ENCODE results near the gene CATSPER3. TPM values are rescaled to one million over a fixed set of nuclear protein-coding genes. Genes with fewer than 3 reads are reported as not detected.

CATSPER3 gene
- polyA plus RNA-seq, 4 donors = 1.1 to 2.0 (median 1.5) TPM

DNA sequence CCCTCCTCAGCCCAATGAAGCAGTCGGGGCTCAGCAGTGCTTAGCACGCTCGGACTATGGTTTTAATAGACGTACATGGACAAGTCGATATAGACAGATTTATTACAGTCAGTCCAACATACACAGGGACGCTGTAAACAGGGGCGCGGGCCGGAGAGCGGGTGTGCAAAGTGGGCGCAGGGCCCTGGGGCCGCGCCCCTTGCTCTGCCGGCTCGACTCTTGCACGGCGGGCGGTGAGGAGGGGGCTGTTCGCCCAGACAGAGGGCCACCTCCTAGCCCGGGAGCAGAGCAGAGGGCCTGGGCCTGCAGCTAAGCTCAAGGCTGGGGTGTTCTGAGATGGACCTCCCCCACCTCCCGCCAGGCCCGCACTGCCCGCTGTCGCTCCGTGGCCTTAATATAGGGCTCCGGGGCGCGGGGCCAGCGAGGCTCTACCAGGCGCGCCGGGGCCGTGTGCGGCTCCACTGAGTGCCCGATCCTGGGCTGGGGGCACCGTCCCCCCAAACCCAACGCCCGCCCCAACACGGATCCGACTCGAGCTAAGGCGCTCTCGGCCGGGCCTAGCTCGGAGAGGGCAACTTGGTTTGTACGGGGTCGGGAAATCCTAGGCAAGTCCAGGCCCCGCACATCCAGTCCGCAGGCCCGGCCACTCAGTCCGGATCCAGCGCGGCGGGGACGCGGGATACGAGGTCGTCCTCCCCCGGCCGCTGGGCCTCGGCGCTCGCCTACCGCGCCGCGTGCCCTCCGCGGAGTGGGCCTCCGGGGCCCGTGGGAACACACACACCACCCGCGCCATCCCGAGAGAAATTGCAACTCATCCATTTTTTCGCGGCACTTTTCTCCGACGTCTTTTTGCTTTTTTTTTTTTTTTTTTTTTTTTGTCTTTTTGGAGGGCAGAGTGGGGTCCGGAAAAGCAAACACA, 60.2 kb downstream of the CATSPER3 start:
- DNase-seq (ENCODE audit: low read depth in 4 of 4, low spot score in 2 of 4) = no peak

DNA sequence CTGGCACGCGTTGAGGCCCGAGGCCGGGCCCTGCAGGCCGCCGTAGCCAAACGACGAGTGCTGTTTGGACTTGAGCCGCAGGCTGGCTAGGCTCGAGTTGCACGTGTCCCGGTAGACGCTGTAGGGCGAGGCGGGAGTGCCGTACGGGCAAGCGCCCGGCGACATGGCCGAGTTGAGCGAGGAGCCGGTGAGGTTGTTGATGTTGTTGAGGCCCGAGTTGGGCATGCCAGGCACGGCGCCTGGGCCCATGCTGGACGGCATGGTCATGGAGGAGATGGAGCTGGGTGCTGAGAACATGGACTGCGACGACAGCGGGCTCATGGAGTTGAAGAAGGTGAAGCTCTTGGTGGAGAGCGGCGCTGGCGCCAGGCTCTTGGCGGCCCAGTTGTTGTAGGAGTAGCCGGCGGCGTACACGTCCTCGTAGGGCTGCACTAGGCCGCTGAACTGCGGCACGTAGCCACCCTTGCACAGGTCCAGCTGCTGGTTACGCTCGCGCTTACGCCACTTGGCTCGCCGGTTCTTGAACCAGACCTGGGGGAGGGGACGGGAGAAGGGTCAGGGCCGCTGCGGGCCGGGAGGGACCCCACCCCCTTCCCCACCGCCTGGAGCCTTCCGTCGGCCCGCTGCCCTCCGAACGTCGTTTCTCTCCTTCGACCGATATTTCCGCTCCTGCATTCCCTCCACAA, 61.2 kb downstream of the CATSPER3 start:
- no peak for DNase-seq (ENCODE audit: low read depth in 4 of 4, low spot score in 2 of 4)

DNA sequence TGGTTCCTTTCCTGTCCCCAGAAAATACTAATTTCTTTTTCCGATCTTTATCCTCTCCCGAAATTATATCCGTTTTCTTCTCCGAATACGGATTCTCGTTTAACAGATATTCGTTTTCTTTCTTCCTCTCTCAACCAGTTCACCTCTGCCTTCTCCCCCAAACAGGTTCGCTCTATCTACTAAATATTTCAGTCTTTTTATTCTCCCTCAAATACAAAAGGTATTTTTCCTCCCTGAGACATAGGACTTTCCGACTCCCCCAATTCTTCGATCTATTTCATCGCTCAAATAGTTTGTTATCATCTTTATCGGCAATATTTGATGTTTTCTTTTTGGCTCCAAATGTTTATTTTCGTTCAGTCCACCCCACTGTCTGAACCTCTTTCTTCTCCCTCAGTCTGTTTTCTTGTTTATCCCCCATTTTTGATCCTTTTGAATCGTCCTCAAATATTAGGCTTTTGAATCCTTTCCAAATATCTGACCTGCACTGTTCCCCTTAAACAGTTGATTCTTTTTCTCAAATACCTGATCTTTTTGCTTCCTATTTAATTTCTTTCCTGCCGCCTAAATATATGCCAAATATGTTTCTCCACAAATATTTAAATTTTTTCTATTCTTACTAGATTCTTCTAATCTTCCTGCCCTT, 61.9 kb downstream of the CATSPER3 start:
- DNase-seq (ENCODE audit: low read depth in 4 of 4, low spot score in 2 of 4) = no peak

DNA sequence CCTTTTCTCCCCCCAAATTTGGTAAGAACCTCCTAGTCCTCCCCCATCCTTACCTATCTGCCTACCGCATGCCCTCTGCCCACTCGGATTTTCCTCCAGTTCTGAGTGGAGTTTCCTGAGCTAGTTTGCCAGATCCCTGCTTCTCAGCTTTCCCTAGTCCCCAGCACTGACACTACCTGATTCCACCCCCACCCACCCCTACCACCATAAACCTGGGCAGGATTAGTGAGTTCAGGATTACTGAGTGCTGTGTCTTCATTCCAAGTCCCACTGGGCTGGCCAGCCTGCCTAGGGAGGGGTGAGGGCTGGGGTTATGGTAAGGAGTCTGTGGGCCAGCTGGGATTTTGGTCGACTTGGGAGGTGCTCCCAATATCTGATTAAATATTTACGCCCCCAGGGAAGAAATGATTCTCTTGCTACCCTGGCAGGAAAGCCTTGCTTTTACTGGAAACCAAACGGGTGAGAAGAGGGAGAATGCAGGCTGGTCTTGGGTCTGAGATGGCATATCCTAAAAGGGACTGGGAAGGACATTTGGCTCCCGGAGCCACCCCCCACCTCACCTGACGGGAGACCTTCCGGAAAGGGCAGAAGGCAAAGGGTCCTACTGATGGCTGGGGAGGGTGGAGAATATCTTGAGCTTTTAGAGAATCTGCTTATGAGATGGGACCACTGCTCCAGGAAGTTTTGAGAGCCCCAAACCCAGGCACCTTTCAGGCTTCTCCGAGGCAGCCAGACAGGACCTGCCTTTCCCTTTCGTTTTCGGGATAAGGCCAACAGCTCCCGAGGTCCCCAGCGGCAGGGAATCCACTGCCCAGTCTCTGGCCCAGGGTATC, 62.6 kb downstream of the CATSPER3 start:
- DNase-seq (ENCODE audit: low read depth in 4 of 4, low spot score in 2 of 4) = no peak

DNA sequence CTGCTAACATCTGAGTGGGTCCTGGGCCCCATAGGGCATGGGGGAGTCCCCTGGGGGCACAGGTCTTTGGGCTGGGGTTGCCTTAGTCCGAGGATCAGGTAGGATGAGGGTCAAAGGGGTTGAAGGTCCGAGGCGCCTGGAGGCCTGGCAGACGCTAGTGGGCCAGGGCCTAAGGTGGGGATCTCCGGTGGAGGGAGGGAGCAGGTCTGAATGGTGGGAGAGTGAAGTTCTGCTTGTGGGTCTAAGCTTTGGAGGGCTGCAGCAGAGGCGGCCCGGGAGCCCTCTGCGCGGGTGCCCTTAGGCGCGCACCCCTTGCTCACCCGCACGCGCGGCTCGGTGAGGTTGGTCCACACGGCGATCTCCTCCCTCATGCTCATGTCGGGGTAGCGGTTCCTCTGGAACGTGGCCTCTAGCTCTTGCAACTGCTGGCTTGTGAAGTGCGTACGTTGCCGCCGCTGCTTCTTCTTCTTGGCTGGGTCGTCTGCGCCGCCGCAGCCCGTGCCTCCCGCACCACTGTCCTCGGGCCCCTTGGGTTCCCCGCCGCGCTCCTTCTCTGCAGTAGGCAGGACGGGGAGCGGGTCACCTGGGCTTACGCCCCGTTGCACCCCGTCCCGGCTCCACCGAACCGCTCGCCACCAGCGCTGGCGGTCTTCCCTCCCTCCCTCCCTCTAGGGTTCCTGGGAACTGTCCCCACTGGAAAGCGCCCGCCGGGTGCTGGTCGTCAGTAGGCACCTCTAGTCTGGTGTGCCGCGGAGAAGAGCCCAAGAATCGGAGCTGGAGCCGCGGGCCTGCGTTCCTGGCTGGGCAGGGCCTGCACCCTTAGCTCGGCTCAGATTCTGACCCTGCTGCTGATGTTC, 63.5 kb downstream of the CATSPER3 start:
- DNase-seq (ENCODE audit: low read depth in 4 of 4, low spot score in 2 of 4) = no peak

DNA sequence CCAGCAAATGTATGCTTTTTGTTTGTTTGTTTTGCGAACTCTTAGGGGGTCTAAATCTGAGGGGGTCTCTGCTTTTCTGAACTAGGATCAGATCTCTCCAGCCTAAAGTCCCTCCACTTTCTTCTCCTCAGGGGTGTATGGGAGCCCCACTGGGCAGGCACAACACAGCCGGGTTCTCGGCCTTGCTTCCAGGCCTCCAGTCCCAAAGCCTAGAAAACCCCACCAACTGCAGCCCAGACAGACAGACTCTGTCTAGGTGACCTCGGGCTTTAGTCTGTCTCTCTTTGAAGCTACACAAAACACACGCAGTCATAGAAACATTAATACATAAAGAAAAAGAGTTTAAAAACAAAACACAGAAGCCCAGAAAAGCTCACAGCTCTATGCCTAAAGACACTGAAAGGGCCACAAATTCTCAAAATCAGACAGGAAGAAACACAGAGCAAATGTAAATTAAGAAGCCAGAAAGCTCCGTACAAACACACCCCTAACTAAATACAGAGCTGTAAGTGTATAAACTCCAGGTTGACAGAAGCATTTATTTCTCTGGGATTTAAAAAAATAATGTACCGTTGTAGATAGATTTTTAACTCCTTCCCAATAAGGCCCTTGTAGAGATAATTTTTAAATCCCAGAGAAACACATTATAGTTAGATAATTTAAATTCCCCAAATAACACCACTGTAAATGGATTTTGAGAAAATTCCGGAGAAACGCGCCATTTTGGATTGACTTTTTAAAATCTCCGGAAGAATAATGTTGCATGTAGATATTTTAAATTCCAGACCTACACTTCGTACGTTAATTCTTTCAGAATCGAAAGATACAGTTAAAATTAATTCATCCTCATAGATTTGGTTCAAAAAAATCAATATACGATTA, 64.3 kb downstream of the CATSPER3 start:
- no peak for DNase-seq (ENCODE audit: low read depth in 4 of 4, low spot score in 2 of 4)

DNA sequence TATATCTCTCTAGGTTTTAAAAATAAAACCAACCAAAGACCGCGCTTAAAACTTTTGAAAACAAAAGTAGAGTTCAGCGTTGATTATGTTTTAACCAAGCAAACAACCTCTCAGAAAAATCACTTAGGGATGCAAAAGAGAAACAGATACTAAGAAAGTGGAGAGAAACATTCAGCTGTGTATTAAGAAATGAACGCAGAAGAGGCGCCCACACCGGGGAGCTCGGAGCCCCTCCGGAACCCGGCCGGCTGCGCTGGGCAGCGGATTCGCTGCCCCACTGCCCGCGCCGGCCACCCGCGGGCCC, 64.9 kb downstream of the CATSPER3 start:
- no peak for DNase-seq (ENCODE audit: low read depth in 4 of 4, low spot score in 2 of 4)

DNA sequence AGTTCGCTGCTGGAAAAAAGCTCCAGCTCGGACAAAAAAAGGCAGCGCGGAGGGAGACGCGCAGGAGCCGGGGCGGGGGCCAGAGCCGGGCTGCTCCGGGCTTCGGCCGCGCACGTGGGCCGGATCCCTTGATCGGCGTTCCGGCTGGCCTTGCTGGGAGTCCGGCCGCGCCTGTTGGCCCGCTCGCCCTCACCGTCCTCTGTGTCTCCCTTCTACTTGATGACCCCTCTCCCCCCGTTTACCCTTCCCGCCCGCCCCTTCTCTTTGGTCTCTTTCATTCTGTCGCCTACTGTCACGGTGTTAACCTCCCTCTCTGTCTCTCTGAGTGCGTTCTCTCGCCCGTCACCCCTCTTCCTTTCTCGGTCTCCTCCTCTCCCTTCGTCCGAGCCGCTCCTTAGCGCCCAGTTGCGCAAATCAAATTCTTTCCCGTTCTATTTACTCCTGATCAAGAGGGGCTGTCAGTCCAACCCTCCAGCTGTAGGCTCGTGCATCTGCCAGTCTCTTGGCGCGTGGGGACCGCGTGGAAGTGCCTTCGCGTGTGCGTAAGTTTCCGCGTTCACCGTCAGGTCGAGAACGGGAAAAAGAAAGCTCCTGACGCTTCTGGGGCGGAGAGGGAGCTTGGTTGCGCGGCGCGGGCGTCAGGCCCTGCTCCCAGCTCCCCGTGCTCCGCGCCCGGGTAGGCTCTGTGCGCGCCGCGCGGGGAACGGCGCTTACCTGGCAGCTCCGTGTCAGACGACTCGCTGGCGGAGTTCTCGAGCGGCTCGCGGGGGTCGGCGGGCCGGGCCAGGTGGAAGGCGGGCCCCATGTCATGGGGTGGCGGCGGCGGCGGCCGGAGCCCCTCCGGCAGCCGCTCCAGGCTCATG, 65.5 kb downstream of the CATSPER3 start:
- DNase-seq (ENCODE audit: low read depth in 4 of 4, low spot score in 2 of 4) = no peak

DNA sequence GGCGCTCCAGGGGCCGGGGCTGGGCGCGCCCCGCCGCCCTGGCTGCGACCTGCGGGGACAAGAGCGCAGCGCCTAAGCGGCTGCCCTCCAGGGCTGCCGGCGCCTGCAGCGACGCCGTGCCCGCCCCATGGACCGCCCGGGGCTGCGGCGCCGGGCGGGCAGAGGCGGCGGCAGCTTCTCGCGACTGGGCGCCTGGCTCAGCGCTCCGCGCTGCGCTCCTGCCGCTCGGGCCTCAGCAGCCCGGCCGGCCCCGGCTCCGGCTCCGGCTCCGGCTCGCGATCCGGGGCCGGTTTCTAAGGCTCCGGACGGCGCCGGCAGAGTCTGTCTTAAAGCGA, 66.2 kb downstream of the CATSPER3 start, which contains the start of gene PITX1:
PITX1 (minus strand) TSS at position 328 of the 335 bp plus-strand sequence. CDS start 347 bp downstream, outside the sequence.
- DNase-seq (ENCODE audit: low read depth in 4 of 4, low spot score in 2 of 4) = no peak

DNA sequence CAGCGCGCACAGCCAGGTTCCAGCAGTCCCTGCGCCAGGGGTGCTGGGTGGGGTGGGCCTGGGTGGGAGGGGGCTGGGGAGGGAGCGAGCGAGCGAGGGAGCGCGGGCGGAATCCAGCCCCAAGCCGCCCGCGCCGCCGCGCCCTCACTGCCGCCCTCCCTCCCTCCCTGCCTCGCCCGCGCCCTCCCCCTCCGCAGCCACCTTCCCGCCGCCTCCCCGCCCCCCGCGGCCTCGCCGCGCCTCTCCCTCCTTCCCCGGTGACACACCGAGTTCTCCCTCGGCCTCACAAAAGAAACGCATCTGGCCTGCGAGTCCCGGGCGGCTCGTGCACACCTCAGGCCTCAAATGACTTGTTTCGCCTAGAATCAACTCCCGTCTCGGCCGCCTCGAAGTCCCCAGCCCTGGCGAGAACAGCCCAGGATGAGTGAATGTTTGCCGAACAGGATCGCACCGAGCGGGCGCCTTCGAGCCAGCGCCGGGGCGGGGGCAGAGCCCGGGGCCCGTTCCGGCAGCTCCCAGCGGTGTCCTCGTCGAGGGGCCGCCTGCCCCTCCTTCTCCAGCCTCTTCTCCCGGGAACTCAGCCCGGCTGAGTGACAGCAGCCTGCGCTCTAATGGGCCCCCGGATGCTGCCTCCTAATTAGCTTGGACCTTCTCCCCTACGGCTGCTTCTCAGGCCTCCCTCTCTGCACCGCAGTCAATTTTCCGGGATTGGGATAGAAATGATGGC, 66.7 kb downstream of the CATSPER3 start:
- DNase-seq (ENCODE audit: low read depth in 4 of 4, low spot score in 2 of 4) = no peak

DNA sequence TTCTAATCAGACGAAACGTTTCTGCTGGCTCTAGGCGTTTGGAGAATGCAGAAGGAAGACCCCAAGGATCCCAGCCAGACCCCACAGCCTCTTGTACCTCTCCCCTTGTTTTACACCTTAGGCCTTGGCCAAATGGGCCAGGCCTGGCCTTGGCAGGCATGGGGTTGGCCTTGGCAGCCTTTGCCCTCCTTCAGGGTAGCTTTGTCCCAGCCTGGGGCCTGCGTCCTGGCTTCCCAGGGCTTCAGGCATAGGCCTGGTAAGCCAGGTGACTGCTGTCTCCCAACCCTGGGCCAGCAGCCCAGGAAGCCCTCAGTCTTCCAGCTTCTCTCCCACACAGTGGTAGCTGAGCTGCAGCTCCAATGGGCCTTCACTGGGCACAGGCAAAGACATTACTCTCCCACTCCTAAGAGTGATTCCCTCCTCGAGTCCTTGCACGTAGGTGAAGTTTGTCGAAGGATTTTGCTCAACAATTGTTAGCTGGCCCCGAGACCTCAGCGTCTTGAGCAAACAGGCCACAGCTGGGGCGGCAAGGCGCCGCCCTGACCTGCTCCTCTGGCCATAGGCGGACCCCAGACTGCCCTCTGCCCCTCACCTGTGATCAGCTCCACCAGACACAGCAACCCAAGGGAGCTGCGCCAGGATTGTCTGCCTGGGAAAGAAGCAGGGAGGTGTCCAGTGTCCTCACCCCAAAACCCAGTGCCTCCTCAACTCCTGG, 67.4 kb downstream of the CATSPER3 start:
- no peak for DNase-seq (ENCODE audit: low read depth in 4 of 4, low spot score in 2 of 4)

DNA sequence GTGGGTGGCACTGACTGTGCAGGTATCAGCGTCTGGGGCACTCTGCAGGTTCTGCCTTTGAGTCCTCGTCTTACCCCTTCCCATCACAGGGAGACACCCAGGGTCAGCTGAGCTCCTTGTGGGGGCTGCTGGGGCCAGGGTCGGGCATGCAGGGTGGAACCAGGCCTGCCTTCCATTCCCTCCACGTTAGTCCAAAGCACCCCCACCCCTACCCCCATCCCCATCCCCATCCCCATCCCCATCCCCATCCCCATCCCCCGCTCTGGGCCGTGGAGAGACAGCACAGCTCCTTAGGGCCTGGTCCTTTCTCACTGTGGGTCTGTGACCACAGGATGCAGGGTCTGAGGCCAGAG, 67.9 kb downstream of the CATSPER3 start:
- no peak for DNase-seq (ENCODE audit: low read depth in 4 of 4, low spot score in 2 of 4)

DNA sequence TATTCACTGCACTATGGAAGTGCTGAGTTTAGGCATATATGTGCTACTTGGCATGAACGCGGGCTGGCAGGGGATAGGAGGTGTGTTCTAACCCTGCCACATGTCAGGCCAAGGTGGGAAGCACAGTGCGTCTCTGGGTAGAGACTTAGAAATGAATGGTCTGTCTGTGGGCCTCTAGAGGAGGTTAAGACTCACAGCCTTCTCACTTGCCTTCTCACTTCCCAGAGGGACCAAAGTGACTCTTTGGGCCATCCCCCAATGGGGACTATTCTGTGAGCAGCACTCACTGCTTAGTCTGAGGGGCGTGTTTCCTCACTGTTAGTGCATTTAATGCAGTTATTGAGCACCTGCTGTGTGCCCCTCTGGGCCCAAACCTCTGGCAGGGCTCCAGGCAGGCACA, 68.7 kb downstream of the CATSPER3 start:
- no peak for DNase-seq (ENCODE audit: low read depth in 4 of 4, low spot score in 2 of 4)

DNA sequence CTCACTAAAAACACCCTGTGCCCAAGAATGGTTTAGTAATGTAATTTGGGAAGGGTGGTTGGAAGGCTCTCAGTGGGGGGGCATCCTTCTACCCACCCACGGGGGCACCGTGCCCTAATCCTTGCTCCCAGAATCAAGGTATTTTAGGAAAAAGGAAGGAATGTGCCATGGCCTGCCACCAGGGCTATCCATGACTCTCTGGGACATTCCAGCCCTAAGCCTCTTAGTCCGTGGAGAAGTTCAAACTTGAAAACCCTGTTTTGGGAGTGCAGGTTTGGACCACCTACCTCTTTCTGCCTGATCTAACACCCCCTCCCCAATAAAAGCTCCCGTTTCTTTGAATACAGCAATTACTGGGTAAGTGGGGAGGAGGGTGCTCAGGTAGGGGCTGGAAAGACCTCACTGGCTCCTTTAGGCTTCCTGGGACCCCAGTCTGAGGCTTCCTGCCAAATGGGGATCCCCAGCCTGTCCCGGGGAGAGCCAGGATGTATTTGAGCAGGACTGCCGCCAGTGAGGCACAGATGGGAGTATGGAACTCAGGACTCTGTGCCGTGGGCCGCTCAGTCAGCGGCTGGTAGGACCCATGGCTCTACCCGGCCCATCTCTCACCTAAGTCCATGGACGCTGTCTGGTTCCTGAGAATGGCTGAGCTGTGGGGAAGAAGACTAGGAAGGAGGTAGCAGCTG, 70.0 kb downstream of the CATSPER3 start:
- DNase-seq (ENCODE audit: low read depth in 4 of 4, low spot score in 2 of 4) = no peak

DNA sequence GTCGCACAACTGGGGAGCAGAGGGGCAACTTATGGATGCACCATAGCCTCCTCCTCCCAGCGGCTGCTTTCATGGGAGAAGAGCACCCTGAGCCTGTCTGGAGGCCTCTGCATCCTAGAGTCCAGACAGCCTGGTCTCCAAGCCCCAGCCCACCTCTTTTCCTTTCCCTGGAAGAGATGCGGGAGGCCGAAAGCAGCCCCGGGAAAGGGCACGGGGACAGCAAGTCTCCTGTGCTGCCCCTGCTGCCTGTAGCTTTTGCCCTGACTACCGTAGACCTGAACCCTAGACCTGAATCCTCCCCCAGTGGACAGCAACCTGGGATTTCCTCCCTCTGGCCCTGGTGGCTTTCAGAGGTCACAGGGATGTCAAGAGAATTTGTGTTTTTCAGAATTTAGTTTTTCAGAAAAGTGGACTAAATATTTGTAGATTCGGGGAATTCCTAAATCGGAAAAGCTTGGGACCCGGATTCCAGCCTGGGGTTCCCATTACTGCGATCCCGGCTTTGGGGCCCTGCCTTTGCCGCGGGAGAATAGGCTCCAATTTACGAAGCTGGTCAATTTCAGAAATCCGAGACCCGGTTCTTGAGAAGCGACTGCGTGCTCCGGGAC, 70.6 kb downstream of the CATSPER3 start:
- DNase-seq (ENCODE audit: low read depth in 4 of 4, low spot score in 2 of 4) = no peak

DNA sequence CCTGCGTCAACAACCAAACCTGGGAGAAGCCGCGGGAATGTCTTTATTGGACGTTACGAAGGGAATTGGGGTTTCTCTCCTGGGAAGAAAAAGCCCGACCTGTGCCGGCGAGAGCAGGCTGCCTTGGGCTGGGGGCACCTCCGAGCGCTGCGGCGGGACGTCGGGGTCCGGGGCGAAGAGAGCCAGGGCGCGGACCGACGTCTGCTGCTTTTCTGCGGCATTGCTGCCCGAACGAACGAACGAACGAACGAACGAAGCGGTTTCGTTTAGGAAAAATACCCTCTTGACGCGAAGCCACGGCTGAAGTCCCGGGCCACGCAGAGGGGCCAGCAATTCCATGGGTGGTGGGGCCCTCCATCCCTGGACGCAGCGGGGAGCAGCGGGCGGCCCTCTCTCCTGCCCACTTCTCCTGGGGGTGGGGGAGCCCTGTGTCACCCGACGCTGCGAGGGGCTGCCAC, 71.1 kb downstream of the CATSPER3 start:
- no peak for DNase-seq (ENCODE audit: low read depth in 4 of 4, low spot score in 2 of 4)

All from left renal cortex interstitium (tissue), 4 donors.